Measurements from ENCODE around the gene WWC1.
"Not testable (repeated sequence)": the region's sequence is repeated elsewhere in the genome, so short reads cannot be mapped to it uniquely, and the experiment has no call there.

Gene WWC1

DNA sequence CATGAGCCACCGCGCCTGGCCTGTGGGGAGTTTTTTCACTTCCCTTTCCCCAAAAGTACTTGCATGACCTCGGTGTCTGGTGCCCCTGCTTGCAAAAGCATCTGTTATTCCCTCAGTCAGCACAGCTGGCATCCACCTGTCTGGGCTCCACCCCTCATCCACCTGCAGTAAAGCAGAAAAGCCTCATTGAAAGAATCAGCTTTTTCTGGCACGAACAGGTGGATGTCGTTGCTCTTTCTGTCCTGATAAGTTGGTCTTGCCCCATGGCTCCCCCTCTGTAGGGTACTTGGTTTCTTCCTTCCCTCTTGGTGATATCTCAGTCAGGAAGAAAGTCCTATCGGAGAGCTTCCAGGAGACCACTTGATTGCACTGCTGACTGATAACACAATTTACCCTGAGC is 37.4 kb downstream of the WWC1 start:
- FAIRE-seq = no peak
- DNase-seq (ENCODE audit: insufficient read length, low spot score) = no peak

- no peak for DNase-seq (ENCODE audit: insufficient read length, low spot score)
- no peak for FAIRE-seq
Observed at GRCh38 chr5:168329302-168329701, 37.9 kb downstream of the WWC1 start.

DNA sequence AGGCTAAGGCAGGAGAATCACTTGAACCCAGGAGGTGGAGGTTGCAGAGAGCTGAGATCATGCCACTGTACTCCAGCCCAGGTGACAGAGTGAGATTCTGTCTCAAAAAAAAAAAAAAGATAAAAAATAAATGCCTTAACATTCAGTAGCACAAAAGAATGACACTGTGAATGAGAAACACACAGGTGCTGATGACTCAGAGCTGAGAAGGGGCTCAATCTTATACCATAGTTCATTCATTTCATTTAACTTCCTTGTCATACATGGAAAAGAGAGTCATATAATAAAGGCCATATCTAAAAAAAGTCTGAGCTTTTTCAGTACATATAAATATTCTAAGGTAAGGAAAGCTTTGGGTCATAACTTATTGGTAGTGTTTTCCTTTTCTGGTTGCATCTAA is 40.6 kb downstream of the WWC1 start:
- DNase-seq (ENCODE audit: insufficient read length, low spot score) (no peak), FAIRE-seq (no peak)

GRCh38 chr5:168334280-168334679 is 42.8 kb downstream of the WWC1 start:
- no peak for FAIRE-seq

GRCh38 chr5:168334695-168335094 is 43.2 kb downstream of the WWC1 start:
- FAIRE-seq (no peak), DNase-seq (ENCODE audit: insufficient read length, low spot score) (no peak)

More at GRCh38 chr5:168334280-168334679, 42.8 kb downstream of the WWC1 start:
- no peak for DNase-seq (ENCODE audit: insufficient read length, low spot score)

DNA sequence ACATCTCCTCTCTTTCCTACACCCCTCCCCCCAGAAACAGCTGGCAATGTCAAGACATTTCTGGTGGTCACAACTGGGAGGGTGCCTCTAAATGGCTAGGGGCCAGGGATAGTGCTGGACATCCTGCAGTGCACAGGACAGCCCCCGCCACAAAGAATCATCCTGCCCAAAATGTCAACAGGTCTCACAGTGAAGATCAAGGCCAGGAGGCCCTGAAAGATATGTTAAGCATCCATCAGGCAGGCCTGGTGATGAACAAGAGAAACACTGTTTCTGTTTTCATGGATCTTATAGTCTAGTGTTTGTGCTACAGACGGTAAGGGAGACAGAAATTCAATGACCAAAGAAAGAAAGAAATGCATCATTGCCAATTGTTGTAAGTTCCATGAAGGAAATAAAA is 45.9 kb downstream of the WWC1 start:
- FAIRE-seq (no peak), DNase-seq (ENCODE audit: insufficient read length, low spot score) (no peak)

GRCh38 chr5:168339109-168339771 is 47.8 kb downstream of the WWC1 start:
- DNase-seq (ENCODE audit: insufficient read length, low spot score) = no peak
- FAIRE-seq = no peak

- FAIRE-seq; DNase-seq (ENCODE audit: insufficient read length, low spot score): not testable (repeated sequence)
Observed at GRCh38 chr5:168339772-168340140, 48.3 kb downstream of the WWC1 start.

- FAIRE-seq (no peak), DNase-seq (ENCODE audit: insufficient read length, low spot score) (no peak)
Observed at GRCh38 chr5:168340487-168340886, 49.0 kb downstream of the WWC1 start.

DNA sequence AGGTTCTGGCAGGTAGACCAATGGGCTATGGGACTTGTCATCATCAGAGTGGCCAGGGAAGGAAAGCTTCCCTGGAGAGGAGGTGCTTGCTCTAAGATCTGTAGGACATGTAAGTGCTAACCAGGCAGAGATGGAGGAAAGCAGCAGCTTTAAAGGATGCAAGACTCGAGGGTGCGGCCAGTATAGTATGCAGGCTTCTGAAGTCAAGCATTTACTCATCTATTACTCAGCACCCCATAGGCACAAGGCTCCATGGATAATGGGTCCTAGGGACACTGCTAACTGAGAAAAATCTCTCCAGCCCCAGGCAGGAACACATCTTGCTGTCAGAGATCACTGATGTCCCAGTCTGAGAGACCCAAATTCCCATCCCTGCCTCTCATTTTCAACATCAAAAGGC is 49.7 kb downstream of the WWC1 start:
- no peak for FAIRE-seq
- DNase-seq (ENCODE audit: insufficient read length, low spot score) = no peak

GRCh38 chr5:168342151-168342825 is 50.8 kb downstream of the WWC1 start:
- FAIRE-seq = no peak
- DNase-seq (ENCODE audit: insufficient read length, low spot score) = no peak

DNA sequence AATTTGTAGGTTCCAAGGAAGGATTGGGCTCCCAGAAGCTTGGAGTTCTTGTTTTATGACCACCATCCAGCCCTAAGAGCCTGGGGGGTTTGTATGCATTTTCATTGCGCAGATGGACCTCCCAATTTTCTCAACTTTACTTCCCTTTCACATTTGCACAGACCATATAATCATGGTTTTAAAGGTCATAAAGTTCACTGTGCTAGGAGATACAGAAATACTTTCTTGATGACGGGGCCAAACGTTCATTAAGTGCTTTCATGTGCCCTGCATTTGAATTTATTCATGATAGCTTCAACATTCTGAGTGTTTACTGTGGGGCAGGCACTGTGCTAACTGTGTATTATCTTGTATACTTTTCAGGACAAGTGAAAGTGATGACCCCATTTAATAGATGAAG is 51.5 kb downstream of the WWC1 start:
- FAIRE-seq = no peak
- no peak for DNase-seq (ENCODE audit: insufficient read length, low spot score)

- DNase-seq (ENCODE audit: insufficient read length, low spot score) (no peak), FAIRE-seq (no peak)
Observed at GRCh38 chr5:168346417-168346816, 55.0 kb downstream of the WWC1 start.

DNA sequence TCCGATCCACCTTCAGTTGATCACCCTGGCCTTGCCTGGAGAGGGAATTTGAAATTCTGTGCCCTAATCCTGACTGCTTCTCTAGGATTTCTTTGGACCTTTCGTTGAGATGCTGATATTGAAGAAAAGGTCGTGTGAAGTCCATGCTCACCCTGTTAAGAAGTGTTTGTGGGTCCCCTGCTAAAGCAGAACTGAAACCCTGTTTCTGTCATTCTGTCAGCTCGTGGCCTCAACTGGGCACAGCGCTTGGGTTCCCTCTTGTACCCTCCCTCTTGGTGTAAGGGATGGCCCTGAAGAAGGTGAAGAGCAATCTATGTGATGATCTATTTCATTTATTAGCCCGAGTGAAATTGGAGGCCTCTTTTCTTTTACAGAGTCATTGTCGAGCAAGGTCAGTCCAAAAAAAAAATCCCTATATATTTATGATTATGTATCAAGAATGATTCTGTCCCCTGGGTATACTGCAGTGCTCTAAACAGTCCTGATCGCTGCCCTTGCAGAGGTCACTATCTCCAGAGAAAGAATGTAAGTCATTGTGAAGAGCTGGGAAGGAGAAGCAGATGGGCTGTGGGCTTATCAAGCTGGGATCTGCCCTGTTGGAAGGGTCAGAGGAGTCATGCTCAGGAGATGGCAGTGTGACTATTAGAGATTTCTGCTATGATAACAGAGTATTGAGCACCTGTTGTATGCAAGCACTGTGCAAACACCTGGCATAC is 56.1 kb downstream of the WWC1 start:
- DNase-seq (ENCODE audit: insufficient read length, low spot score) (no peak), FAIRE-seq (no peak)

GRCh38 chr5:168348084-168348414 is 56.6 kb downstream of the WWC1 start:
- DNase-seq (ENCODE audit: insufficient read length, low spot score) (no peak), FAIRE-seq (no peak)

DNA sequence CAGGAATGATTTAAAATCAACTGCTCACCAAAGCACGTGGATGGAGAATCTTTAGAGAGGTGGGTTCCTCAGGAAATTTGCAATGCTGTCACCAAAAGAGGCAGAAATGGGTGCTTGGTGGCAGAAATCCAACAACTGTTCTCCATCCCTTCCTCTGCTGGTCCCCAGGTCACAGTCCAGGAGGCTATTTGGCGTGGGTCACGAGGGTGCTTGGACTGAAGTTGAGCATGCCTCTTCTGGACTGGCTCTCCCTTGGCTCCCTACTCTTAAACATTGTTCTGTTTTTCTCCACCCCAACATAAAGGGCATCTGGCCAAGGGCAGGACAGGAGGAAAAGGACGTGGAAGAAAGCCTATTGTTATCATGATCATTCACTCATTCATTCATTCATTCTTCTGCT is 58.9 kb downstream of the WWC1 start:
- FAIRE-seq = no peak
- no peak for DNase-seq (ENCODE audit: insufficient read length, low spot score)

DNA sequence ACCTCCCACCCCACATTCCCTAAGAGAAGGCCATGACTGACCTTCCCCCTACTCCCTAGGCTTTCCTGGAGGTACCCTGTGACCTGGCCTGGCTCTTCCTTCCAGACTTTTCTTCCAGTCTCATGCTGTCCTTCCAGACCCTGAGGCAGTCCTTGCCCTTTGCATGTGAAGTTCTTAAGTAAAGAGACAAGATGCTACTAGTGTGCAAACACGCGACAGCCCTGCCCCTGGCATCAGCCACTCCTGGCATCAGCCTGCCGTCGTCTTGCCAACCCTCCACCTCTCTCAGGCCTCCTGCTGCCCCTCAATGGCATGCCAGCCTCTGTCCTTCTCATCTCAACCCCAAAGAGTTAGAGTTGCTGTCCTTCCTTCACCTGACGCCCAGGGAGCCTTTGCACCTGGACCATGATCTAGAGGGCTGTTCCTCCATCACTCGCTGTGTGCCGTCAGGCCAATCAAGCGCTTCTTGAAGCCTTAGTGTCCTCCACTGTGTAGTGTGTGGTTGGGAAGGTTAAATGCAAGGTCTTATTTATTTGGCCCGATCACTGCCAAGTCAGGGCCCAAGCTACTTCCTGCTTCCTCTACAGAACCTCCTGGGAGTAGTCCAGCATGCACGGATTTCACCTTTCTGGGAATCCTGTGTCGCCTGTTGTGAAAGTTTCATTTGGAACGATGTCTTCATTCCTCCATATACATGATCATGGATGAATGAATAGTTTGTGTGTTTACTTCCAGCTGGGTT is 61.9 kb downstream of the WWC1 start:
- FAIRE-seq = no peak
- DNase-seq (ENCODE audit: insufficient read length, low spot score) = no peak

DNA sequence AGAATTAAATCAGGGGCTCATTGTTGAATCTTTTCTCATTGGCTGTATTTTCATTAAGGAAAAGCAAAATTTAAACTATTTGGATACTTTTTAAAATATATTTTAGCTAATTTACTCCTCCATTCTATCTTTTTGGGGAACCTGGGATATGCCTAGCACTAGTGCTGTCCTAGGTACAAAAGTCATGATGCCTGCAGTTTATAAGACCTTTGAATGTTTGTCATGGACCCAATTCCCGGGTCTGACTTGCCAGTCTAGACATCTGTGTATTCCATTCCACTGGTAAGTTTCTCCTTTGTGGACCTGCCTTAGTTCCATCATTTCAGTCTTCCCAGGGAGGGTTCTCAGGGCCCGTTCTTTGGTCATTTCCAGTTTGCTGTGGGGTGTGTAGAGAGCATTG is 63.0 kb downstream of the WWC1 start:
- FAIRE-seq = no peak

GRCh38 chr5:168356171-168356570 is 64.7 kb downstream of the WWC1 start:
- no peak for DNase-seq (ENCODE audit: insufficient read length, low spot score)

More for the DNA sequence above, 63.0 kb downstream of the WWC1 start:
- DNase-seq (ENCODE audit: insufficient read length, low spot score) = no peak

DNA sequence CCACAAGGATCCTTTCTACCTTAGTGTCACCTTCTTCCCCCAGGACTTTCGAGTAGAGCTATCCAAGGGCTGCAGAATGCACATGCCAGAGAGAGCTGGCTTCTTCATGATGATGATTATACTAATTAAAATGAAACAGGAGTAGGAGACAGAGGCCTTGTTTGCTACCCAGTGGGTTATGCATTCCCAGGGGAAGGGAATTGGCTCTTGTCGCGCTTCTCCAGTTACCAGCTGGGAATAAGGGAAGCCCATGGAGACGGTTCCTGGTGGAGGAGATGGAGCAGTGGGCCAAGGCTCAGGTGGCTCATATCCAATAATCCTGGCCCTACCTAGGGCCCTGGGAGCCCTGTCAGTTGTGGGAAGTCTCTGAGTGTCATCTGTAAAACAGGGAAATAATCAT is 65.1 kb downstream of the WWC1 start:
- DNase-seq (ENCODE audit: insufficient read length, low spot score) (no peak), FAIRE-seq (no peak)

More at GRCh38 chr5:168356171-168356570, 64.7 kb downstream of the WWC1 start:
- FAIRE-seq = no peak

GRCh38 chr5:168357876-168358275 is 66.4 kb downstream of the WWC1 start:
- FAIRE-seq = no peak
- no peak for DNase-seq (ENCODE audit: insufficient read length, low spot score)
